Epithelial cell of proximal tubule (primary cell): ENCODE results near the gene ADCY7. TPM values are rescaled to one million over a fixed set of nuclear protein-coding genes. Genes with fewer than 3 reads are reported as not detected.

Source experiments
- DNase-seq: peaks from one replicate; pipeline ENCODE4 v3.0.0-alpha.2; 2011; ENCODE audit warnings: low read depth
- H3K4me3 ChIP-seq: 2 replicates; pipeline ENCODE4 v1.5.1; 2011; ENCODE audit warnings: low read depth, mild to moderate bottlenecking, low read length
- total RNA-seq: library from RNA; depleted of rRNA; stranded (reverse); fragments of >200 nt; gene quantifications from 2 replicates; pipeline ENCODE4 v1.2.3, GENCODE V29; 2015
- TF ChIP-seq, protein P1 (sequence below): conservative IDR thresholded peaks from 2 replicates; pipeline ENCODE4 v1.5.1; 2012; ENCODE audit warnings: low read depth, mild to moderate bottlenecking, low read length

The ADCY7 gene
- total RNA-seq, 1 donor from 2014 or later, result 33.4 TPM

DNA sequence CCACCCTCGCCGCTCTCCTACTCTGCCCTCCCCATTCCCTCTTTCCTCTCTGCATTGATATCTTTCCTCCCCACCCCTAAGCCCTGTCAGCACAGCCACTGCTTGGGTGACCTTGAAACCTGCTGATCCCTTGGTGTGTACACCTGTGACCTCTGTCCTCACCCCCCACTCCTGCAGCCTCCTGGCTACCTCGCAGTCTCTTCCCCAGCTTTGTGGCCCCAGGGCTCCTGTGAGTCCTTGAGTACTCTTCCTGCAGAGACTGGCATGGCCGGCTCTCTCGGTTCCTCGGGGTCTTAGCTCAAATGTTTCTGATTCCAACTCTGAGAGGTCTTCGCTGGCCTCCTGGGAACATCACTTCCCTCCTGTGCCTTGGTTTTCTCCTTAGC, 31.7 kb downstream of the ADCY7 start:
- H3K4me3 ChIP-seq, result no peak overlapping the region
- DNase-seq, result no peak
- TF ChIP-seq, protein P1, sequence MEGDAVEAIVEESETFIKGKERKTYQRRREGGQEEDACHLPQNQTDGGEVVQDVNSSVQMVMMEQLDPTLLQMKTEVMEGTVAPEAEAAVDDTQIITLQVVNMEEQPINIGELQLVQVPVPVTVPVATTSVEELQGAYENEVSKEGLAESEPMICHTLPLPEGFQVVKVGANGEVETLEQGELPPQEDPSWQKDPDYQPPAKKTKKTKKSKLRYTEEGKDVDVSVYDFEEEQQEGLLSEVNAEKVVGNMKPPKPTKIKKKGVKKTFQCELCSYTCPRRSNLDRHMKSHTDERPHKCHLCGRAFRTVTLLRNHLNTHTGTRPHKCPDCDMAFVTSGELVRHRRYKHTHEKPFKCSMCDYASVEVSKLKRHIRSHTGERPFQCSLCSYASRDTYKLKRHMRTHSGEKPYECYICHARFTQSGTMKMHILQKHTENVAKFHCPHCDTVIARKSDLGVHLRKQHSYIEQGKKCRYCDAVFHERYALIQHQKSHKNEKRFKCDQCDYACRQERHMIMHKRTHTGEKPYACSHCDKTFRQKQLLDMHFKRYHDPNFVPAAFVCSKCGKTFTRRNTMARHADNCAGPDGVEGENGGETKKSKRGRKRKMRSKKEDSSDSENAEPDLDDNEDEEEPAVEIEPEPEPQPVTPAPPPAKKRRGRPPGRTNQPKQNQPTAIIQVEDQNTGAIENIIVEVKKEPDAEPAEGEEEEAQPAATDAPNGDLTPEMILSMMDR, result no peak

DNA sequence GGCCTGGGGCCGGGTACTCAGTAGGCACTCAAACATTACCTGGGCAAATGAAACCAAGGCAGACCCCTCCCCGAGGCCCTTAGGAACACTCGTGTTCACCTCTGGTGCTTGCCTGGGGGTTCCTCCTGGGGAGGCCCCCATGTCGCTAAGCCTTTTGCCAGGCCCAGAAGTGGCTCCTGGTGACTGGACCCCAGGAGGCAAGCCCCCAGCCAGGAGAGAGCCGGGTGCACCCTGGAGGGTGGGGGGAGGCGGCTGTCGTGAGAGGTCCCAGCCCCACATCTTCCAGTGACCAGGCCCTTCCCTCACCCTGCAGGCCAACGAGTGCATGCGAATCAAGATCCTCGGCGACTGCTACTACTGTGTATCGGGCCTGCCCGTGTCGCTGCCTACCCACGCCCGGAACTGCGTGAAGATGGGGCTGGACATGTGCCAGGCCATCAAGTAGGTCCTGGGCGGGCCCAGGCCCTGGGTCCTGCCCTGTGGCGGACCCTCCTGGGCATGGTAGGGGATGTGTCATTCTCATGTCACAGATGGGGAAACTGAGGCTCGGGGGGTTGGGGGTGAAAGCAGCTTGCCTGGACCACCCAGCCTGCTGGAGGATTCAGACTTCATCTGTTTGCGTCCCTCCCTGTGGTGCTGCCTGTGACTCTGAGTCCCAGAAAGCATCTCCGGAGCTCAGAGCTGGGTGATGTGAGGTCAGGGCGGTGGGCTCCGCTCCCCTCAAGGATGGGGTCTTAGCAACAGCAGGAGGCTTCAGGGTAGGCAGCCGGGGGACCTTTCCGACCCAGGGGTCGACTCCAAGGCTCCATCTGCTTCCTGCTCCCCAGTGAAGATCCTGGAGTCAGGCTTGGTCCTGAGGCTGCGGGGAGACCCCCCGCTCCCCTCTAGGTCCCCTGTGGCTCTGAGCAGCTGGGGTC, 32.5 kb downstream of the ADCY7 start:
- DNase-seq, result no peak
- no peak overlapping the region for H3K4me3 ChIP-seq
- TF ChIP-seq, protein P1, result no peak

DNA sequence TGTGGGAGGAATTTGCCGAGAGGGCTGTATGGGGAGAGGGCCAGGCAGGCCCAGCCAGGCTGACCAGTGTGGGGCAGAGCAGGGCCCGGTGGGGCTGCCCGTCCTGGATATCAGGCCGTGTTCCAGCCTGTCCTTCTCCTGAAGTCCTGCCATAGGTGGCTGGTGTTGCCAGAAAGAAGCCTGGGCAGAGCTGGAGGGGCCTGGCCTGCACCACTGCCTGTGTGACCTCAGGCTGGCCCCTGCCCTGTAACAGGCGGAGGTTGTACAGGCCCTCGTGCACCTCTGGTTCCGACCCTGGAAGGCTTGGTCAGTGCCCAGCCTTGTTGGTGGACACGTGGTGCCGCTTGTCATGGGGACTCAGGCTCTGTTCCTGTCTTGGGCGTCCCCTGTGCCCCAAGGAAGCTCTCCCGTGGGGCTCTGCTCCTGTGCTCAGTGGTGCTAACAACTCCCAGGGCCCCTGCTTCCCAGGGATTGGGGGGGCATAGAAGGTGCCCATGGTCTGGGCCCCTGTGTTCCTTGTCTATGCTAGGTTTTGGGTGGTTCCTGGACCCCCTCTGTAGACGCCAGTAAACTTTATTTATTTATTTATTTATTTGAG, 33.3 kb downstream of the ADCY7 start:
- DNase-seq, result no peak
- no peak overlapping the region for H3K4me3 ChIP-seq
- TF ChIP-seq, protein P1, result no peak

DNA sequence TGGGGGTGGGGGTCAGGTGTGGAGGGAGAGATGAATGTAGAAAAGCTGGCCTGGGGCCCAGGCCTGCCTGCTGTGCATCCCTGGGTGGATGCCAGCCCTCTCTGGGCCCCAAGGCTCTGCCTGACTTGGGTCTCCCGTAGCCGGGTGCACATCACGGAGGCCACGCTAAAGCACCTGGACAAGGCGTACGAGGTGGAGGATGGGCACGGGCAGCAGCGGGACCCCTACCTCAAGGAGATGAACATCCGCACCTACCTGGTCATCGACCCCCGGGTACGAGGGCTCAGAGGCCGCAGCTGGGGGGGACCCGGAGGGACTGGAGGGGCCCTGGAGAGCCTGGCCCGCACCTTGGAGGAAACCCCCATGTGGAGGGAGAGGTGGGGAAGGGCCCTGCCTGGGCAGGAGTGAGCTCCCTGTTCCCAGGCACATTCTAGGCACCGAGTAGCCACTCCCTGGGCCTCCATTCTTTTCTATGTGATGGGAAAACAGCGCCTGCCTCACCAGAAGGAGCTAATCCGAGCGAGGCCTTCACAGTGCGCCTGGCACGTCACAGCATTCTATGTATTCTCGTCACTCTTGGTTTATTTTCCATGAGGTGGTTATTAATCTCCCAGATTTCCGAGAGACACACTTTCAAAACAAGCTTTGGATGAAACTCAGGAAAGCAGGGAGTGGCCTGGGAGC, 34.7 kb downstream of the ADCY7 start:
- H3K4me3 ChIP-seq, result no peak overlapping the region
- TF ChIP-seq, protein P1, result no peak
- no peak for DNase-seq

DNA sequence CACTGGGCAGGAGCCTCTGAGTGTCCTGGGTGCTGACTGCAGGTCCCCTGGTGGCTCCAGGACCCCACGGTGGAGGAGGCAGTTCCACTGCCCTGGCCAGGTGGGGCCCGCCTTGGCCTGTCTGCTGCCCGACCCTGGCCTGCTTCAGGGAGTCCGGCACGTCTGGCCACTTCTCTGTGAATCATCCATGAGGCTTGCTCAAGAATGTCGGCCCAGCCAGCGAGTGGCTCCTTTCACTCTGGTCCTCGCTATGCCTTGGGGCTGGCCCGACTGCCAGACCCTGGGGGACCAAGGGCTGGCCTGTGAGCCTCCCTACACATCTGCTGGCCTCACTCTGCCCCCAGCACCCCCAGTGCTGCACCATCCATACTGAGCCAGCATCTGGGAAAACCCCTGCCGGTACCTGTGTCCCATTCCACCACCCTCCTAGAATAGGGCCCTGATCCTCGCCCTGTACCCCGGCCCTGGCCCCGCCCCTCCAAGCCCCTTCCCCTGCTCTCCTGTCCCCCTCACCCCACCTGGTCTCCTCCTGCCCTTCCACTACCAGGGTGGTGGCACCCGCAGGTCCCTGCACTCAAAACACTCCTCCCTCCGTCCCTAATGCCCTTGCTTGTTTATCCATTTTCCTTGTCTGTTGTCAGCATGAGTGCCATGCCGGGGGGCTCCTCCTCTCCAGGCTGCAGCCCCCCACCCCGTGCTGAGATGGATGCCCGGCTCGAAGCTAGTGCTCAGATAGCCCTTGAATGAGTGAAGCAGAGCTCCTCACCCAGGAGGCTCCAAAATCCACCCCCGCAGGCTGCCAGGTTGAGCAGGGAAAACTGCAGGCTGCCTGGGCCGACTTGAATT, 35.5 kb downstream of the ADCY7 start:
- TF ChIP-seq, protein P1, result no peak
- DNase-seq, result no peak

DNA sequence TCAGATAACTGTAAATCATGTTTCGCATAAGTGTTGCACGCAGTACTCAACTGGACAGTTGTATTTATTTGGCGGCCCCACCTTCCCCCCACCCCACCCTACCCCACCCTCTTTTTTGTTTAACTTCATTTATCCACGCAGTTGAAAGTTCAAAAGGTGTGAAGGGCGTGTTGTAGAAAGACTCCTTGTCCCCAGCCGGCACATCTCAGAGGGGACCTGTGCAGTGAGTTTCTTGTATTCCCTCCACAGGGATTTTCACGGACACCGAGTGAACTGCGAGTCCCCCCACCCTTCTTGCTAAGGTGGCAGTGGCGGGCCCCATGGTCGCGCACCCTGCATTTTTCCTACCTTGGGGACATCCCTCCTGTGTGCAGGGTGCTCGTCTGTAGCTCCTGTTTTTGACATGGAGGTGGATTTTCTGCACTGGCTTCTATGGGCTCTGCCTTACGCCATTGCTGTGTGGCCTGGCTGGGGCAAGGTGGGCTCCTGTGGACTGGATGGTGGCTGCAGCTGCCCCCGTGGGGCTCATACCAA, 36.2 kb downstream of the ADCY7 start:
- TF ChIP-seq, protein P1, result no peak
- no peak overlapping the region for H3K4me3 ChIP-seq
- no peak for DNase-seq

More for the DNA sequence above, 35.5 kb downstream of the ADCY7 start:
- no peak overlapping the region for H3K4me3 ChIP-seq
